ENCODE measurements around the gene SRGAP1.
"Not testable (repeated sequence)": the region's sequence is repeated elsewhere in the genome, so short reads cannot be mapped to it uniquely, and the experiment has no call there.

The SRGAP1 gene

GRCh38 chr12:63869656-63870055 lies 25.2 kb downstream of the SRGAP1 start:
- DNase-seq (ENCODE audit: low read depth), result no peak

GRCh38 chr12:63870838-63871237 lies 26.3 kb downstream of the SRGAP1 start:
- no peak for DNase-seq (ENCODE audit: low read depth)

GRCh38 chr12:63874897-63875480 lies 30.5 kb downstream of the SRGAP1 start:
- DNase-seq (ENCODE audit: low read depth), result no peak

GRCh38 chr12:63875703-63876102 lies 31.2 kb downstream of the SRGAP1 start:
- DNase-seq (ENCODE audit: low read depth), result no peak

- no peak for DNase-seq (ENCODE audit: low read depth)
Measured at GRCh38 chr12:63876980-63877379, 32.5 kb downstream of the SRGAP1 start.

- DNase-seq (ENCODE audit: low read depth), result no peak
Measured at GRCh38 chr12:63877693-63878092, 33.2 kb downstream of the SRGAP1 start.

- DNase-seq (ENCODE audit: low read depth), result not testable (repeated sequence)
Measured at GRCh38 chr12:63880235-63880634, 35.7 kb downstream of the SRGAP1 start.

GRCh38 chr12:63880742-63881263 lies 36.3 kb downstream of the SRGAP1 start:
- DNase-seq (ENCODE audit: low read depth), result no peak

- no peak for DNase-seq (ENCODE audit: low read depth)
Measured at GRCh38 chr12:63882844-63883243, 38.3 kb downstream of the SRGAP1 start.

- DNase-seq (ENCODE audit: low read depth), result no peak
Measured at GRCh38 chr12:63885401-63885800, 40.9 kb downstream of the SRGAP1 start.

GRCh38 chr12:63888908-63889635 lies 44.6 kb downstream of the SRGAP1 start:
- no peak for DNase-seq (ENCODE audit: low read depth)

- no peak for DNase-seq (ENCODE audit: low read depth)
Measured at GRCh38 chr12:63889721-63890509, 45.4 kb downstream of the SRGAP1 start.

- no peak for DNase-seq (ENCODE audit: low read depth)
Measured at GRCh38 chr12:63893170-63893569, 48.7 kb downstream of the SRGAP1 start.

- DNase-seq (ENCODE audit: low read depth), result no peak
Measured at GRCh38 chr12:63894132-63894531, 49.6 kb downstream of the SRGAP1 start.

- DNase-seq (ENCODE audit: low read depth), result no peak
Measured at GRCh38 chr12:63895841-63896240, 51.3 kb downstream of the SRGAP1 start.

GRCh38 chr12:63897931-63898330 lies 53.4 kb downstream of the SRGAP1 start:
- DNase-seq (ENCODE audit: low read depth), result no peak

- DNase-seq (ENCODE audit: low read depth), result no peak
Measured at GRCh38 chr12:63898764-63899337, 54.4 kb downstream of the SRGAP1 start.

GRCh38 chr12:63899396-63899795 lies 54.9 kb downstream of the SRGAP1 start:
- no peak for DNase-seq (ENCODE audit: low read depth)

- DNase-seq (ENCODE audit: low read depth), result no peak
Measured at GRCh38 chr12:63900922-63901793, 56.7 kb downstream of the SRGAP1 start.

GRCh38 chr12:63904653-63905052 lies 60.2 kb downstream of the SRGAP1 start:
- no peak for DNase-seq (ENCODE audit: low read depth)

GRCh38 chr12:63905544-63905943 lies 61.0 kb downstream of the SRGAP1 start:
- no peak for DNase-seq (ENCODE audit: low read depth)

All from activated T-cell treated with anti-CD3 and anti-CD28 coated beads for 48 hours (primary cell).